Natural killer cell (primary cell): ENCODE data around the gene SRD5A3. TPM values are rescaled to one million over a fixed set of nuclear protein-coding genes. Genes with fewer than 3 reads are reported as not detected.
A peak's percentile ranks its signal among the peaks of the same experiment; 100 is the strongest.

Source experiments
- ATAC-seq, 3 donors: fragments of 150-1000 bp in 2 of 3; fragments of 200-7000 bp in 1 of 3; cut with Tn5 transposase; 1 replicate in 1 of 3; 2 replicates in 2 of 3; pipeline ENCODE4 v1.10.0; 2021; ENCODE audit warnings: mild to moderate bottlenecking in 2 of 3, moderate library complexity in 2 of 3
- DNase-seq, 2 donors: peaks; one replicate each; pipeline versions ENCODE4 v3.0.0 to v3.0.0-alpha.2; 2013 to 2021; ENCODE audit warnings: mixed read lengths in 1 of 2
- H3K27ac ChIP-seq: one replicate; pipeline ENCODE4 v1.5.1; 2013; ENCODE audit warnings: mild to moderate bottlenecking, low read length
- H3K27me3 ChIP-seq: one replicate; pipeline ENCODE4 v1.6.1; 2013; ENCODE audit warnings: low read length; ENCODE audit not compliant: control insufficient read depth, insufficient read depth
- H3K36me3 ChIP-seq: one replicate; pipeline ENCODE4 v1.6.1; 2013; ENCODE audit warnings: low read length; ENCODE audit not compliant: control insufficient read depth, insufficient read depth
- H3K4me1 ChIP-seq: one replicate; pipeline ENCODE4 v1.6.1; 2013; ENCODE audit warnings: low read length; ENCODE audit not compliant: control insufficient read depth, insufficient read depth
- H3K4me3 ChIP-seq: one replicate; pipeline ENCODE4 v1.5.1; 2013; ENCODE audit warnings: low read length
- H3K9me3 ChIP-seq: one replicate; pipeline ENCODE4 v1.6.1; 2013; ENCODE audit warnings: low read length; ENCODE audit not compliant: control insufficient read depth, insufficient read depth
- H3K27ac Mint-ChIP-seq, 2 donors: one replicate each; pipeline ENCODE4 v1.8.0; 2022; ENCODE audit warnings: mild to moderate bottlenecking in 2 of 2, mixed read lengths in 2 of 2, moderate library complexity in 1 of 2
- H3K27me3 Mint-ChIP-seq, 2 donors: one replicate each; pipeline ENCODE4 v1.8.0; 2022; ENCODE audit warnings: low read depth in 2 of 2, mixed read lengths in 2 of 2
- H3K36me3 Mint-ChIP-seq: one replicate; pipeline ENCODE4 v1.8.0; 2022; ENCODE audit warnings: mixed read lengths
- H3K4me1 Mint-ChIP-seq, 2 donors: one replicate each; pipeline ENCODE4 v1.8.0; 2022; ENCODE audit warnings: mixed read lengths in 2 of 2
- H3K4me3 Mint-ChIP-seq: one replicate; pipeline ENCODE4 v1.8.0; 2022; ENCODE audit warnings: mild to moderate bottlenecking, moderate library complexity, mixed read lengths
- H3K9me3 Mint-ChIP-seq, 2 donors: one replicate each; pipeline ENCODE4 v1.8.0; 2022; ENCODE audit warnings: mixed read lengths in 2 of 2
- CTCF ChIP-seq: fragments of 200-600 bp; IDR thresholded peaks from one replicate; pipeline ENCODE4 v1.8.0; 2022; ENCODE audit warnings: antibody characterized with exemption
- WGBS: methylation state at CpG from one replicate; pipeline ENCODE4 v1.1.7; 2013; ENCODE audit warnings: missing lambda C conversion rate; ENCODE audit not compliant: insufficient coverage; 5-methylcytosine and 5-hydroxymethylcytosine counted together
- intact Hi-C: fragments of 100-400 bp; cut with micrococcal nuclease; formaldehyde crosslinking; loops from one replicate; pipeline ENCODE4 v1.14.2; 2022
- total RNA-seq, 4 donors: library from RNA; stranded (reverse); fragments of 120-200 nt in 1 of 4; gene quantifications; one replicate each; pipeline versions ENCODE4 v1.2.3 to v1.2.4, GENCODE V29; 2013 to 2022

SRD5A3 gene
- total RNA-seq, 3 donors from 2014 or later (not counting 1 experiment from before 2014, with no cell fraction given) = 3.5 to 5.6 (median 4.5) TPM

- Mint-ChIP-seq H3K4me3 (no peak overlapping the region), H3K27me3 (peaks cover 12 to 24% of the 10 kb centered on the region in 2 donors), H3K36me3 (no peaks in the 10 kb centered on the region), H3K4me1 (peaks cover 7 to 8% of the 10 kb centered on the region in 2 donors), H3K9me3 (no peaks in the 10 kb centered on the region), H3K27ac (no peak overlapping the region)
- Histone ChIP-seq H3K9me3 (no peaks in the 10 kb centered on the region), H3K4me1 (no peaks in the 10 kb centered on the region), H3K27ac (no peak overlapping the region), H3K4me3 (no peak overlapping the region), H3K36me3 (no peaks in the 10 kb centered on the region), H3K27me3 (no peaks in the 10 kb centered on the region)
- 4% methylated on average over 4 of the region's 8 CpGs for WGBS
- ATAC-seq = no peak
- intact Hi-C loops = no loop called here
- DNase-seq = peak in 1 of 2 donors; percentile 61
- TF ChIP-seq CTCF = peak; percentile 37
Observed at GRCh38 chr4:55321707-55322264, 24.3 kb upstream of the SRD5A3 start.

- Mint-ChIP-seq H3K4me1 (peaks cover 7 to 8% of the 10 kb centered on the region in 2 donors), H3K4me3 (no peak overlapping the region), H3K27me3 (peaks cover 10 to 24% of the 10 kb centered on the region in 2 donors), H3K27ac (no peak overlapping the region), H3K9me3 (no peaks in the 10 kb centered on the region), H3K36me3 (no peaks in the 10 kb centered on the region)
- DNase-seq (no peak), ATAC-seq (no peak)
- Histone ChIP-seq H3K4me3 (no peak overlapping the region), H3K4me1 (no peaks in the 10 kb centered on the region), H3K9me3 (no peaks in the 10 kb centered on the region), H3K27ac (no peak overlapping the region), H3K36me3 (no peaks in the 10 kb centered on the region), H3K27me3 (no peaks in the 10 kb centered on the region)
- no peak for TF ChIP-seq CTCF
- intact Hi-C loops = no loop called here
Observed at GRCh38 chr4:55323375-55323774, 22.7 kb upstream of the SRD5A3 start.

- no peaks in the 10 kb centered on the region for H3K36me3 ChIP-seq
- ATAC-seq (no peak), DNase-seq (no peak)
- no peaks in the 10 kb centered on the region for H3K27me3 ChIP-seq
- no peak for TF ChIP-seq CTCF
- H3K4me3 Mint-ChIP-seq = no peak overlapping the region
- no peak overlapping the region for H3K4me3 ChIP-seq
- no peak overlapping the region for H3K27ac ChIP-seq
- H3K9me3 Mint-ChIP-seq = no peaks in the 10 kb centered on the region
- no peak overlapping the region for H3K27ac Mint-ChIP-seq
- intact Hi-C loops = no loop called here
- H3K4me1 Mint-ChIP-seq = no peaks in the 10 kb centered on the region
- no peaks in the 10 kb centered on the region for H3K9me3 ChIP-seq
- no peaks in the 10 kb centered on the region for H3K36me3 Mint-ChIP-seq
- H3K27me3 Mint-ChIP-seq = peaks cover 3 to 11% of the 10 kb centered on the region in 2 donors
- H3K4me1 ChIP-seq = no peaks in the 10 kb centered on the region
Observed at GRCh38 chr4:55326629-55327028, 19.4 kb upstream of the SRD5A3 start.

- Histone ChIP-seq H3K4me3 (no peak overlapping the region), H3K9me3 (no peaks in the 10 kb centered on the region), H3K27ac (no peak overlapping the region), H3K36me3 (no peaks in the 10 kb centered on the region), H3K27me3 (no peaks in the 10 kb centered on the region), H3K4me1 (no peaks in the 10 kb centered on the region)
- DNase-seq (no peak), ATAC-seq (no peak)
- TF ChIP-seq CTCF = no peak
- peaks cover 3 to 7% of the 10 kb centered on the region in 2 donors for H3K27me3 Mint-ChIP-seq
- H3K4me1 Mint-ChIP-seq = no peaks in the 10 kb centered on the region
- H3K36me3 Mint-ChIP-seq = no peaks in the 10 kb centered on the region
- WGBS = 100% methylated on average over 1 of the region's 2 CpGs
- intact Hi-C loops = no loop called here
- H3K9me3 Mint-ChIP-seq = no peaks in the 10 kb centered on the region
- no peak overlapping the region for H3K4me3 Mint-ChIP-seq
- H3K27ac Mint-ChIP-seq = no peak overlapping the region
Observed at GRCh38 chr4:55329012-55329411, 17.0 kb upstream of the SRD5A3 start.
